DMS53 (cell line): ENCODE data around the gene MRPS22.
"Not testable (repeated sequence)": the region's sequence is repeated elsewhere in the genome, so short reads cannot be mapped to it uniquely, and the experiment has no call there.

Source experiments
- DNase-seq: peaks from one replicate; lab custom pipeline; 2025; lab: John Stamatoyannopoulos, UW

Gene MRPS22

DNA sequence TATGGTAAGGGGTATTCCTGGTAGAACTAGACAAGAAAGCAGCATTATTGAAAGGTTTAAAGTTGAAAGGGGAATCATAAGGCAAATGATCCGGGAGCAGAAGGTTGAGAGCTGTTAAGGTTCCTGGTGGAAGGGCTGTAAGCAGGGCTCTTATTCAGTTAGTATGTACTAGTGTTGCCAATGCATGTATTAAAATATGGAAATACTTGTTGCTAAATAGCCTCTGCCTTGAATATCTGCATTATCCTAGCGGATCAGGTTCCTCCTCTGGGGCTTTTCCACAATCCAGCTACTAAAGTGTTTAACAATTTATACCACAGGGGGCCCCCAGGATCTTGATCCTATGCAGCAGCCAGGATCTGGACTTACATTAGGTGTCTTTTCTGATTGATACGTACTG lies 52.9 kb downstream of the MRPS22 start:
- no peak for DNase-seq

GRCh38 chr3:139401155-139401554 lies 57.3 kb downstream of the MRPS22 start:
- not testable (repeated sequence) for DNase-seq
